Myometrial cell (primary cell): ENCODE measurements around the gene SCAF4. TPM values are rescaled to one million over a fixed set of nuclear protein-coding genes. Genes with fewer than 3 reads are reported as not detected.

Experiments
- total RNA-seq: library from RNA; depleted of rRNA; stranded (reverse); fragments of >200 nt; gene quantifications from 2 replicates; pipeline ENCODE4 v1.2.3, GENCODE V29; 2015

Gene SCAF4, protein sequence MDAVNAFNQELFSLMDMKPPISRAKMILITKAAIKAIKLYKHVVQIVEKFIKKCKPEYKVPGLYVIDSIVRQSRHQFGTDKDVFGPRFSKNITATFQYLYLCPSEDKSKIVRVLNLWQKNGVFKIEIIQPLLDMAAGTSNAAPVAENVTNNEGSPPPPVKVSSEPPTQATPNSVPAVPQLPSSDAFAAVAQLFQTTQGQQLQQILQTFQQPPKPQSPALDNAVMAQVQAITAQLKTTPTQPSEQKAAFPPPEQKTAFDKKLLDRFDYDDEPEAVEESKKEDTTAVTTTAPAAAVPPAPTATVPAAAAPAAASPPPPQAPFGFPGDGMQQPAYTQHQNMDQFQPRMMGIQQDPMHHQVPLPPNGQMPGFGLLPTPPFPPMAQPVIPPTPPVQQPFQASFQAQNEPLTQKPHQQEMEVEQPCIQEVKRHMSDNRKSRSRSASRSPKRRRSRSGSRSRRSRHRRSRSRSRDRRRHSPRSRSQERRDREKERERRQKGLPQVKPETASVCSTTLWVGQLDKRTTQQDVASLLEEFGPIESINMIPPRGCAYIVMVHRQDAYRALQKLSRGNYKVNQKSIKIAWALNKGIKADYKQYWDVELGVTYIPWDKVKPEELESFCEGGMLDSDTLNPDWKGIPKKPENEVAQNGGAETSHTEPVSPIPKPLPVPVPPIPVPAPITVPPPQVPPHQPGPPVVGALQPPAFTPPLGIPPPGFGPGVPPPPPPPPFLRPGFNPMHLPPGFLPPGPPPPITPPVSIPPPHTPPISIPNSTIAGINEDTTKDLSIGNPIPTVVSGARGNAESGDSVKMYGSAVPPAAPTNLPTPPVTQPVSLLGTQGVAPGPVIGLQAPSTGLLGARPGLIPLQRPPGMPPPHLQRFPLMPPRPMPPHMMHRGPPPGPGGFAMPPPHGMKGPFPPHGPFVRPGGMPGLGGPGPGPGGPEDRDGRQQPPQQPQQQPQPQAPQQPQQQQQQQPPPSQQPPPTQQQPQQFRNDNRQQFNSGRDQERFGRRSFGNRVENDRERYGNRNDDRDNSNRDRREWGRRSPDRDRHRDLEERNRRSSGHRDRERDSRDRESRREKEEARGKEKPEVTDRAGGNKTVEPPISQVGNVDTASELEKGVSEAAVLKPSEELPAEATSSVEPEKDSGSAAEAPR
- 3.7 and 6.9 TPM in 2 replicates for total RNA-seq

DNA sequence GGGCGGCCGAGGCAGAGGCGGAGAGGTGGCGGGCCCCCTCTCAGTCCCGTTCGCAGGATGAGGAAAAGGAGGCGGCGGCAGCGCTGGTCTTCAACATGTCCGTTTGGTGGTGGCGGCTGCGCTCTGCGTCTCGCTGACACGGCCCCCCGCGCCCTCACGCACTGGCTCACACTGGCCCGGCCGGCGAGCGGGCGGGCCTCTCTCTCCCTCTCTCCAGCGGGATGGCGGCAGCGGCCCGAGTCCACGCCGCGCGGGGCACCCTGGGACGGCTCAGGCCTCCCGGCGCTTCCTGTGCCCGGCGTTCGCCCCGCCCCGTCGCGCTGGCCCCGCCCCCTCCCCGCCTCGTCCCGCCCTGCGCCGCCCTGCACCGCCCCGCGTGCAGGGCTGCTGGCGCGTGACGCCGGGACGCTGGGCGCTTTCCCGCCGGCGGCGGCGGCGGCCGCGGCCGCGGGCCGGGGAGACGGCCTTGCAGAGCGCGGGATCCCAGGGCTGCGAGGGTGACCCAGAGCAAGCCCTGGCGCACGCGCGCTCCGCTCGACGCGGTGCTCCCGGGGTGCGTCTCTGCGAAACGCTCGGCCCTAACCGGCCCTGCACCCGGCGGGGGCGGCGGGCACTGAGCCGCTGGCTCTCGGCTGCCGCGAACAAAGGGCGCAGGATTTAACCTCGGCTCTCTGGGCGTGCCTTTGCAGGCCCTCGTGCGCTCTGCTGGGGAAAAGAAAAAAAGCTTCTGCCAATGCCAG lies at the start of gene SCAF4:
SCAF4 (minus strand) TSS at position 262 of the 740 bp plus-strand sequence. CDS start 426 bp downstream, outside the sequence.

DNA sequence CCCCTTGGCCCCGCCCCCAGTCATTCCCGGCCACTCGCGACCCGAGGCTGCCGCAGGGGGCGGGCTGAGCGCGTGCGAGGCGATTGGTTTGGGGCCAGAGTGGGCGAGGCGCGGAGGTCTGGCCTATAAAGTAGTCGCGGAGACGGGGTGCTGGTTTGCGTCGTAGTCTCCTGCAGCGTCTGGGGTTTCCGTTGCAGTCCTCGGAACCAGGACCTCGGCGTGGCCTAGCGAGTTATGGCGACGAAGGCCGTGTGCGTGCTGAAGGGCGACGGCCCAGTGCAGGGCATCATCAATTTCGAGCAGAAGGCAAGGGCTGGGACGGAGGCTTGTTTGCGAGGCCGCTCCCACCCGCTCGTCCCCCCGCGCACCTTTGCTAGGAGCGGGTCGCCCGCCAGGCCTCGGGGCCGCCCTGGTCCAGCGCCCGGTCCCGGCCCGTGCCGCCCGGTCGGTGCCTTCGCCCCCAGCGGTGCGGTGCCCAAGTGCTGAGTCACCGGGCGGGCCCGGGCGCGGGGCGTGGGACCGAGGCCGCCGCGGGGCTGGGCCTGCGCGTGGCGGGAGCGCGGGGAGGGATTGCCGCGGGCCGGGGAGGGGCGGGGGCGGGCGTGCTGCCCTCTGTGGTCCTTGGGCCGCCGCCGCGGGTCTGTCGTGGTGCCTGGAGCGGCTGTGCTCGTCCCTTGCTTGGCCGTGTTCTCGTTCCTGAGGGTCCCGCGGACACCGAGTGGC lies 72.2 kb downstream of the SCAF4 start, which contains the start of gene SOD1:
SOD1 (plus strand) TSS at position 158 of the 723 bp plus-strand sequence; CDS start at position 235, 77 bp downstream.

Other genes with a start within 250 kb of the SCAF4 start
- gene SOD1, start 72.4 kb downstream of the SCAF4 start, total RNA-seq: 228 and 234 TPM in 2 replicates
- gene HUNK, start 140.9 kb upstream of the SCAF4 start, total RNA-seq: not detected in 2 replicates